ENCODE measurements around the gene FCGR2B. TPM values are rescaled to one million over a fixed set of nuclear protein-coding genes. Genes with fewer than 3 reads are reported as not detected.

Gene FCGR2B
- total RNA-seq, 1 experiment from 2014 or later, result not detected

DNA sequence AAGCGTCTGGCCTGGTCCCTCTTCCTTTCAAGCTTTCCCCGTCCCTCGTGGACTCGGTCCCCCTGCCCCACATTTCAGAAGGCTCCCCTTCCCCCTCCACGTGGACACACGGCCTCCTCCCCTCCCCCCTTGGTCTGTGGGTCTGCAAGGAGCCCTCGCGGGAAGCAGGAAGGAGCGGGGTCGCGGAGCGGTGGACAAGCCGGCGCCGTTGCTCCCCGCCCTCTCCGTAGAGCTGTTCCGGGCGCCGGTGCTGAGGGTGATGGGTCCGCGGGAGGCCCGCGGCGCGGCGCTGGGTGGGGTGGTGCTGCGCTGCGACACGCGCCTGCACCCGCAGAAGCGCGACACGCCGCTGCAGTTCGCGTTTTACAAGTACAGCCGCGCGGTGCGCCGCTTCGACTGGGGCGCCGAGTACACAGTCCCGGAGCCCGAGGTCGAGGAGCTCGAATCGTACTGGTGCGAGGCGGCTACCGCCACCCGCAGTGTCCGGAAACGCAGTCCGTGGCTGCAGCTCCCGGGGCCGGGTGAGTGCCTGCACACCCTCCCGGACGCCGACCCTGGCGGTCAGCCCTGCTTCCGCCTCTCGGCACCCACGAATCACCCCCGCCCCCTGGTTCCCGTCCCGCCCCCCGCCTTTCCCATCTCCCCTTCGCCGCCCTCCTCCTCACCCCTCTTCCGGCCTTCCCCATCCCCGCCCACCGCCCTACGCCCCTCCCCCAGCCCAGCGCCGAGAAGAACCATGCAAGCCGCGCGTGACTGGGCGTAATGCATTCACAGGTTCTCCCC is 63.7 kb downstream of the FCGR2B start:
- Mint-ChIP-seq H3K4me1 (peaks cover 15 to 28% of the 10 kb centered on the region in 2 experiments), H3K27me3 (ENCODE audit: low read depth) (peaks cover 74% of the 10 kb centered on the region), H3K27ac (no peak overlapping the region; a peak in 1 of 7 replicates), H3K9me3 (no peaks in the 10 kb centered on the region; a peak in 1 of 5 replicates), H3K4me3 (peak overlapping the region; percentile 78 to 92), H3K36me3 (ENCODE audit: insufficient read depth in 1 of 3, low read depth in 3 of 3) (peaks cover 0 to 2% (median 0%) of the 10 kb centered on the region in 3 experiments; a peak in 2 of 7 replicates)
- Histone ChIP-seq H3K4ac (ENCODE audit: low read depth, low read length) (no peak overlapping the region), H3T11ph (ENCODE audit: low read length) (no peak overlapping the region), H3K27me3 (ENCODE audit: insufficient read depth, low read length) (peaks cover 14% of the 10 kb centered on the region; the same call in 1 of the 2 replicates), H3K56ac (ENCODE audit: insufficient read length, low read depth, low read length) (no peak overlapping the region), H2BK120ac (ENCODE audit: low read depth, low read length, poor library complexity, severe bottlenecking) (no peak overlapping the region), H3K14ac (ENCODE audit: insufficient read depth, low read length) (0 out of 2 replicates have a peak overlapping the region, but pooled peaks have one; percentile 27), H4K8ac (replicated peaks; ENCODE audit: insufficient read length, low read depth, low read length) (no peak overlapping the region), H3K23me2 (ENCODE audit: insufficient read length, low read depth, low read length, poor library complexity, severe bottlenecking) (peaks cover 9% of the 10 kb centered on the region), H2BK12ac (ENCODE audit: insufficient read length, low read depth, low read length) (no peak overlapping the region), H3K79me1 (ENCODE audit: insufficient read depth, low read depth, low read length, poor library complexity, severe bottlenecking) (no peaks in the 10 kb centered on the region), H2AK5ac (ENCODE audit: insufficient read length, low read length) (no peak overlapping the region), H3K4me2 (ENCODE audit: insufficient read depth, insufficient read length, low read length) (peak overlapping the region; percentile 98), H4K5ac (ENCODE audit: insufficient read length, low read depth, low read length) (no peak overlapping the region), H3K23ac (ENCODE audit: insufficient read length, low read depth, low read length) (no peak overlapping the region), H3K18ac (ENCODE audit: insufficient read length, low read depth, low read length) (no peak overlapping the region), H3K9me3 (ENCODE audit: control insufficient read depth, low read depth, low read length) (no peaks in the 10 kb centered on the region), H2AFZ (ENCODE audit: low read length) (no peak overlapping the region), H4K91ac (ENCODE audit: insufficient read length, low read depth, low read length) (no peak overlapping the region), H2BK5ac (ENCODE audit: insufficient read length, low read length) (no peak overlapping the region), H2BK20ac (ENCODE audit: low read depth, low read length, poor library complexity, severe bottlenecking) (no peak overlapping the region), H2BK15ac (ENCODE audit: low read depth, low read length) (no peak overlapping the region), H4K20me1 (ENCODE audit: control insufficient read depth, insufficient read depth, insufficient read length) (no peaks in the 10 kb centered on the region), H3K79me2 (ENCODE audit: insufficient read depth, low read length) (no peaks in the 10 kb centered on the region), H3K9ac (ENCODE audit: extremely low read depth, insufficient read length, low read length) (peak overlapping the region; percentile 75), H3K27ac (ENCODE audit: insufficient read length, low read depth, low read length) (no peak overlapping the region), H3K4me1 (ENCODE audit: insufficient read depth, low read length) (no peaks in the 10 kb centered on the region; the same call in 1 of the 2 replicates)
- TF ChIP-seq, protein P1, sequence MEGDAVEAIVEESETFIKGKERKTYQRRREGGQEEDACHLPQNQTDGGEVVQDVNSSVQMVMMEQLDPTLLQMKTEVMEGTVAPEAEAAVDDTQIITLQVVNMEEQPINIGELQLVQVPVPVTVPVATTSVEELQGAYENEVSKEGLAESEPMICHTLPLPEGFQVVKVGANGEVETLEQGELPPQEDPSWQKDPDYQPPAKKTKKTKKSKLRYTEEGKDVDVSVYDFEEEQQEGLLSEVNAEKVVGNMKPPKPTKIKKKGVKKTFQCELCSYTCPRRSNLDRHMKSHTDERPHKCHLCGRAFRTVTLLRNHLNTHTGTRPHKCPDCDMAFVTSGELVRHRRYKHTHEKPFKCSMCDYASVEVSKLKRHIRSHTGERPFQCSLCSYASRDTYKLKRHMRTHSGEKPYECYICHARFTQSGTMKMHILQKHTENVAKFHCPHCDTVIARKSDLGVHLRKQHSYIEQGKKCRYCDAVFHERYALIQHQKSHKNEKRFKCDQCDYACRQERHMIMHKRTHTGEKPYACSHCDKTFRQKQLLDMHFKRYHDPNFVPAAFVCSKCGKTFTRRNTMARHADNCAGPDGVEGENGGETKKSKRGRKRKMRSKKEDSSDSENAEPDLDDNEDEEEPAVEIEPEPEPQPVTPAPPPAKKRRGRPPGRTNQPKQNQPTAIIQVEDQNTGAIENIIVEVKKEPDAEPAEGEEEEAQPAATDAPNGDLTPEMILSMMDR (conservative IDR thresholded peaks at IDR 0.05), result peak; percentile 11; the same call in 1 of the 3 replicates
- no CpG with 5 or more reads among the region's 83 CpGs for WGBS (ENCODE audit: extremely low coverage, insufficient read length, low lambda C conversion rate)
- peak; percentile 92 for DNase-seq

Data from H9 (cell line).